Measurements from ENCODE around the gene HAL. TPM values are rescaled to one million over a fixed set of nuclear protein-coding genes. Genes with fewer than 3 reads are reported as not detected.

The HAL gene
- total RNA-seq, 1 donor from 2014 or later, result 1.8 TPM

DNA sequence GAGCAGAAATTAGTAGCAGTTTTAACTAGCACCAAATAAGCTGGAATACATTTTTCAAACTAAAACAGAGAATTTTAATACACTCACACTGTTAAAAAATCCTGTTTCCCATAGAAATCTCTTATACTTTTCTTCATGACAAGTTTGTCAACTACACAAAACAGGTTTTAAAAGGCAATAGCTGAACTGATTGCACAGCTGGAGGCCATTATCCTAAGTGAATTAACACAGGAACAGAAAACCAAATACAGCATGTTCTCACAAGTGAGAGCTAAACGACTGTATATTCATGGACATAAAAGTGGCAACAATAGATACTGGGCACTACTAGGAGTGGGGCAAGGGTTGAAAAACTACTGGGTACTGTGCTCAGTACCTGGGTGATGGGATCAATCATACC lies 11.6 kb upstream of the HAL start:
- DNase-seq (ENCODE audit: low spot score), result no peak

DNA sequence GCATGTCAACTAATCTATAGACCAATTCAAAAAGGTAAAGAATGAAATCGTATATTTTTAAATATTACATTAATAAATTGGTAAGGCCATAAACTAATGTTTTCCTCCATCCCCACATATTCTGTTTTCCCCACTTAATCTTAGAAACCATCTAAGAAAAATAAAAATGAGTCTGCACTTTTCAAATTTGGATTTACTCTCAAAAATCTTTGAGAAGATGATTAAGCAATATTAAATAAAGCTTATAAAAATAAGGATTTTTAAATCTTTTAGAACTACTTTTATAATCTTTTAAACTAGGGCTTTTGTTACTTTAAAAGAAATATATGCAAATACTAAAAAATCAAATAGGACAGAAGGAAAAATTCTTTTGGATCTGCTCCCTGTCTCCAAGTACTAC lies 10.6 kb upstream of the HAL start:
- DNase-seq (ENCODE audit: low spot score), result no peak

DNA sequence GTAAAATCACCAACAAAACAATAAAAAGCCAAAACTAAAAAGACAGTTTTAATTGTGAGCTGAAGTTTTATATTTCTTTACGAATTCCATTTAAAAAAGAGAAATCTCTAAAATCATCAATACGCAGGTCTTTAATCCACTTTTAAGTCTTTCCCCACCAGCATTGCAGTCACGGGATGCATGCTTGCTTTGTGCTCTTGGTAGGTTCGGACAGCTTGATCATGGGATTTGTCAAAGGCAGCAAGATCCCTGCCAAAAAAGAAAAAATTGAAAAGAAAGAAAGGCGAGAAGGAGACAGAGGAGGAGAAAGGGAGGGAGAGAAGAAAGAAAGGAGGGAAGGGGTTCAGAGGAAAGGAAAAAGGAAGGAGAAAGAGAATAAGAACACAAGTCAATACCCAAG lies 4.7 kb upstream of the HAL start:
- DNase-seq (ENCODE audit: low spot score), result no peak

DNA sequence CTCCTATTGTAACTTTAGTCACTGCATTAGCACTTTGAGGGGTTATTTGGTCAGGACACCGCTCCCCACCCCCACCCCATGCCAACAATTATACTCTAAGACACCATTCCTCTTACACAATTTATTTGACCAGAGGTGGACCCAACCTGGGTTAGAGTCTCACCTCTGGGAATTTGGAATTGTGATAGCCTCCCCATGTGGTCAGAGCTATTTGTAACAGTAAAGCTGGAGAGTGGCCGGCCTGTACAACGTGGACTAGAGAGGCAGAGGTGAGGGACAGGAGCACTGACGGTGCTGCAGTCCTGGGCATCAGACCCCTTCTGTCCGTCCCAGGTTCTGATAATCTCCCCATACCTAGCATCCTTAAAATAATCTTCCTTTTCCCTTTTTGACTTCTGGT lies 3.3 kb upstream of the HAL start:
- no peak for DNase-seq (ENCODE audit: low spot score)

DNA sequence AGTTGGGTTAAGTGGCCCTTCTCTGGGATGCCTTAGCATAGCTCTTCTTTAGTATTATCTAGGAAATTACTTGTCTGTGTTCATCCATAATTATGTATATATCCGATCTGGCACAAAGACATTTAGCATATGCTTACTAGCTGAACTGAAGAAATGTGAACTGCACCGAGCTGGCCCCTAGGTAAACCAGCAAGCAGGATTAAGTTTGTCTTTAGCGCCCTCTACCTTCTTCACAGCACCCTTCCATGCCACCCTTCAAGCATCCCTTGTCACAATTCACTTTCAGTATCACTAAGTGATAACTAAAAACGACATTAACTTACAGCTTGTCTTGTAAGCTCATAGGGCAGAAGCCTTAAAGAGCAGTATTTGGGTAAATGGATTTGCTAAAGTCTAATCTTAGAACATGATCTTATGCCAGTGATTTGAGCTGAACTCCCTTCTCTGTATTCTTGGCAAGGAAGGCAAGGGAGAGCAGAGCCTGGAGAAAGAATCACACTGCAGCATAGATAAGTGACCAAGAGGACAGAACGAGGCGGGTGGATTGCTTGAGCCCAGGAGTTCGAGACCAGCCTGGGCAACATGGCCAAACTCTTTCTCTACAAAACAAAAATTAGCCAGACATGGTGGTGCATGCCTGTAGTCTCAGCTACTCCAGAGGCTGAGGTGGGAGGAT lies 2.6 kb upstream of the HAL start:
- no peak for DNase-seq (ENCODE audit: low spot score)

DNA sequence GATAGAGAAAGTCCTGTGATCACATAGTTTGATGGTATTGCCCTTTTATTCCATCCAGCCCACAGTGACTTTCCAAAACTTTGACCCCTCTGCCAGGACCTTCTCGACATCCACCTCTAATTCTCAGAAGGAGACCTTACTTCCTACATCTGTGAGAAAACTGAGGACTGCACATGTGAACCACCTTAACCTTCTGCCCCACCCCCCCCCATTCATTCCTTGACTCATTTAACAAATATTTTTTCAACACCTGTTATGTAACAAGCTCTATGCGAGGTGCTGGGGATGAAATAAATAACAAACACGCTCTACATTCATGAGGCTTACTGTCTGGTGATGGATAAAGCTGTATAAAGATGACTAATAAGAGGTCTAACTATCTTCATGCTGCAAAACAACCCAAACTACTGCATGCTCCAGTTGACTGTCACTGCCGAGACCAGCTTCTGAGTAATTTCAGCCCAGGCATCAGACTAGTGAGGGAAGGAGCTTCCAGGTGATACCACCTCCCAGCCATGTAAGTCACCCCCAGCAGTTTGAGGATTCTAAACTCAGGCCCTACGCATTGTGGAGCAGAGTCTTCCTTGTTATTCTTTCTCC lies 1.9 kb upstream of the HAL start:
- no peak for DNase-seq (ENCODE audit: low spot score)

DNA sequence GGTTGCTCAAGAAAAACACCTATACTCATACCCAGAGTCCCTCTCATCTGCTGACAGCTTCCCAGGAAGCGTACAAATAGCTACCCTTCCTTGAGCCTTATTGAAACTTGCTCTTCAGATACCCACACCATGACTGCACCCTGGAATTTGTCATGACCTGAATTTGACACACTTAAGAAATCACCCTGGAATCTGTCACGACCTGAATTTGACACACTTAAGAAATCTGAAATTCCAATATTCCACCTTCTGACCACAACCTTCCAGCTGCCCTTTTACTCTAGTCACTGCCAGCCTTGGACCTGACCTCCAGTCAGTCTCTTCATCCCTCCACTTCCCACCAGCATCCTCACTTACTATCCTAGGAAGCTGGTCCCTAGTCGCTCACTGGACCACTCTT lies 1.1 kb upstream of the HAL start:
- no peak for DNase-seq (ENCODE audit: low spot score)

DNA sequence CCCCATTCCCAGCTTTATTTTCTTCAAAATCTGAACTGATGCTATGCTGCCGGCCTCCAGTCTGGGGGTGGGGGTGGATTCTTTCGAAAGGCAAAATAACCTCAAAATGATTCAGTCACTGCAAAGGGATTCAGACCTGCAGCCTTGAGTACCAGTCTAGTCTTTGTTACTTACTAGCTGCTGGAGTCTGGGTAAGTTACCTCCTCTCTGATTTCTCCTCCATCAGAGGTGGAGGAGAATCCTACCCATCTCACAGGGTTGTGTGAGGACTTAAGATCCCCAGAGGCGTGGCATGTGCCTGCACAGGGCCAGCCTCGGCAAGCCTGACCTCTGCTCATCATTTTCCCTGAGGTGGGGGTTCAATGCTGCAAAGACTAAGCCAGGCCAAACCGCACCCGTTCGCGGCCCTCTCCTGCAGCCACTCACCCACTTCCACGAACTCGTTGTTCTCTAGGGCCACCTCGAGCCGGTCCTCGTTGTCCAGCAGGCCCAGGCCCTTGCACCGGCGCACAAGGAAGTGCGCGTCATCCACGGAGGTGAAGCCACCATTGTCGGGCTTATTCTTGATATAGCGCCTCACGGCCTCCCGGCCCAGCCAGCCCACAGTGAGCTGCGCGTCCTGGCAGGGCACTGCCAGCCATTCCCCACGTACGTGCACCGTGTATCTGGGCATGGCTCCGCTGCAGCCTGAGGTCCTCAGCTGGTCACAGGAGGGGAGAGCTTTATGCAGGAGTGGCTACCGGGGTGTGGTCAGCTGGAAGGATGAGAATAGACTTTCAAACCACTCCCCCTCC lies 709 bp downstream of the HAL start:
- no peak for DNase-seq (ENCODE audit: low spot score)

DNA sequence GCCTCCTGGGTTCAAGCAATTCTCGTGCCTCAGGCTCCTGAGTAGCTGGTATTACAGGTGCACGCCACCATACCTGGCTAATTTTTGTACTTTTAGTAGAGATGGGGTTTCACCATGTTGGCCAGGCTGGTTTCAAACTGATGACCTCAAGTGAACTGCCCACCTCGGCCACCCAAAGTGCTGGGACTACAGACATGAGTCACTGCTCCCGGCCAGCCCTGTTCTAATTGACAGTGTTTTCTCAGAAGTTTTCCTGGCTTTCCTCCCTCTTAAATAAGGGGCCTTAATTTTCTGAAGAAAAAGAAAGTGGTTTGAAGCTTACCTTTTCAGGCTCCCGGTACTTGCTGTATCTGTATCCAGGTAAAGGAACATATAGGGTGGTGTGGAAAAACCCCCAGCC lies 1.7 kb downstream of the HAL start:
- DNase-seq (ENCODE audit: low spot score), result no peak

DNA sequence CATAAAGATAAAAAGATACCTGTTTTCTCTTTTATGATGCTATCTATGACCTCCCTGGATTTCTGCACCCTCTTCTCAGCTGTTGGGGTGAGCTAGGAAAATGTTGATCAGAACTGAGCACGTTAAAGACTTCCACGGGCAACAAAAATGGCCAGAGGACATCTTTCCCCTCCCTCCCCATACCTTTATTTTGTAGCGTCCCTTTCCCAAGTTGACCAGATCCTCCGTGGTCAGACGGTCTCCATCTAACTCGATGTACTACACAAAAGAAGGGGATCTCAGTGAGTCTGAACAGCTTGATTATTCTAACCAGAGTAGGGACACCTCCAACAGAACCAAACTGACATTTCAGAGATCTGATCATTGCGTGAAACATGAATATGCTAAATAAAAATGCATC lies 2.2 kb downstream of the HAL start:
- DNase-seq (ENCODE audit: low spot score), result no peak

DNA sequence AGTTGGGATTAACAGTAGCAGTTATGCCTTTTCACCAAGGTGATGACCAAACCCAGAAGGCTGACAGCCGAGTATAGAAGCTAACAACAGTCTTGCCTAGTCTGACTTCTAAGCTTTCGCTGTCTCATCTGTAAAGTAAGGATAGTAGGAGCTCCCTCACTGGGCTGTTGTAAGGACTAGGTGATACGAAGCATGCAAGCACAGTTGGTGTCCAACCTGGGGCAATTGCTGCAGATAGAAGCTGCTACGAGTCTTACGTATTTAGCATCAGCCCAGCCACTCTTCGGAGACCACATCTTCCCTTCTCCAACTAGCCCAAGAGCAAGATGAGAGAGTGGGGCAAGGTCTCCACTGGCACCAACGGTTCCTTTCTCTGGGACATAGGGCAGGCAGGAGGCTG lies 6.0 kb downstream of the HAL start:
- DNase-seq (ENCODE audit: low spot score), result no peak

DNA sequence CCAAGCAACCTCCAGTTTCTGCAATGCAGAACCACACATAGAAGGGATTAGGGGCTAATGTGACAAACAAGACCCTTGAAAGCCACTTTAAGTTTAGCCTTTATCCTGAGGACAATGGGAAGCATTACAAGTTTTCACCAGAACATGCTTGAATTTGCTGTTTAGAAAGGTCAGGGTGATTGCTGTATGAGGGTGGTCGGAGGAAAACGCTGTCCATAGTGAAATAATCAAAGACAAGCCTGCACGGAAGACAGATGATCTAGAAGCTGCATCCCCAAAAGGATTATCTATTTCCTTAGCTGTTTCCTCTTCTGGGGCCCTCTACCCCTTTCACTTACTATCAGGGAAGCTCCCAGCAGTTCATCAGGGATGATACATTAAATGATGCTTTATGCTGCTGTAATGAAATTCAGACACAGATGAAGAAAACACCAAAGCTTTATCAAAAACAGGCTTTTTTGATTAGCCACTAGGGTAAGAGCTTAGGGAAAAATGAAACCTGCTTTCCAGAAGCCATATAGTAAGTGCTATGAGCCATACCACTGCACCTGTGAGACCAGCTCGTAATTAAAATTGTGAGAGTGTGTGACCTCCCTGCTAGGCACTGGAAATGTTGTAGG lies 6.5 kb downstream of the HAL start:
- DNase-seq (ENCODE audit: low spot score), result no peak

DNA sequence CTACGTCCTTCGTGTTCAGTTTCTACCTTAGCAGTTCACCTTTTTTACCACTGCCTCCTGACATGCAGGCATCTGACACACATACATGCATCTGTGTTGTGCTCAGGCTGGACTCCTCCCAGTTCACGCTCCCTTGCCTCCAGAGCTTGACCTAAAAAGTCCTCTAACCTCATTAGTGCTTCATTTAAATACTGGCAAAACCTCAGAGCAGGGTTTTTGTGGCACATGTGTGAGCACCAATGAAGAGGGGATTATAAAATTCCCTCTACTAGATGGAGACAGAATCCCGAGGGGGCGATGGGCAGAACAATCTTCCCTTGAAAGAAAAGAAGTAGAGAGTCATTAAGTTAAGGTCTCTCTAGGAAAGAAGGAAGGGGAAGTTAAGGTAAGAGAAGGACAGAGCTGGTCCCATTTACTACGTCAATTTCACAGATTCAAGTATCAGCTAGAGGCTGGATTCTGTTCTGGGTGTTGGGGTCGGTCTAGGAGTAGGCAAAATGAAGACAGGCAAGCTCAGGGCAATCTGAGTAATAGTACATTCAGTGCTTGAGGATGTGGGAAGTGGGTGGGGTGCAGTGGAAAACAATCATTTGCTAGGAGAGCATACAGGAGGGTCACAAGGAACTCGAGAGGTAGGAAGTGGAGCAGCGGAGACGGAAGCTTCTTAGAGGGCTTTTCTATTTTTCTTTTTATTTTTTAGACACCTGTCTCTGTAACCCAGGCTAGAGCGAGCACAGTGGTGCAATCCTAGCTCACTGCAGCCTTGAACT lies 7.5 kb downstream of the HAL start:
- DNase-seq (ENCODE audit: low spot score), result no peak

DNA sequence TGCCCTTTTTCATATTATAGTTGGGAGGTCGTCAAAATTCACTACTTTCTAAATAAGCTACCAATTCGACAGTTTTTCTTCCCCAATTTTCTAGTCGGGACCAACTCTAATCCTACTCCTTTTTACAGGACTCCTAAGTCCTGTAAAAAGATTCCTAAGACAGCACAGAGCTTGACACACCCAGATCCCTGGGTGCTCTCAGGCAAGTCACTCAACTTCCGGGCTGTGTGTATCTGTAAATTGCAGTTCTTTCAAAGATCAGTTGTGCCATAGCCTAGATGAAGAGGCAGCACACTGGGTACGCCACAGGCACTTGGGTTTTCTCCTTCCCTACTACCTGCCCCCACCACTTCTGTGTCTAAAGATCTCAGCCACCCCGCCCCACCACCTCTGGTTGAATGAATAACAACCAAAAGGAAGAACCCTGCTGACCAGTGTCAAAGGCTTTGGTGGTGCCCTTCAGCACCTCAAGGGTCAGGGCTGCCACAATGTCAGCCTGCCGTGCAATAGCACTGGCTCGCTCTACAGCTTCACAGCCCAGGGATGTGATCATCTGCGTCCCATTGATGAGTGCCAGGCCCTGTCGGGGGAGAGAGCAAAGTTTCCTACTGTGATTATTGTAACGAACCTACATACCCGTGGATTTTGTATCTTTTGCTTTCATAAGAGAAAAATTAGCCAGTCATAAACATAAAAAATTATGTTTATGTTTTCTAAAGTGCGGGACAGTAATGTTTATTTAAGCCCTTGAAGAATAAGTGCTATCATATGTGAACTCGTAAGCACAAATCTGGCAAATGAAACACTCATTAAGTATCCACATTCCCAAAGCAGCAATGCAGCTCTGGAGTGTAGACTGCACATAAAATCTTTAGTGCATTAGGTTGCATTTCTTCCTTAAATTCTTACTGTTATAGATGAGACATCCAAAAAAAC lies 9.2 kb downstream of the HAL start:
- no peak for DNase-seq (ENCODE audit: low spot score)

DNA sequence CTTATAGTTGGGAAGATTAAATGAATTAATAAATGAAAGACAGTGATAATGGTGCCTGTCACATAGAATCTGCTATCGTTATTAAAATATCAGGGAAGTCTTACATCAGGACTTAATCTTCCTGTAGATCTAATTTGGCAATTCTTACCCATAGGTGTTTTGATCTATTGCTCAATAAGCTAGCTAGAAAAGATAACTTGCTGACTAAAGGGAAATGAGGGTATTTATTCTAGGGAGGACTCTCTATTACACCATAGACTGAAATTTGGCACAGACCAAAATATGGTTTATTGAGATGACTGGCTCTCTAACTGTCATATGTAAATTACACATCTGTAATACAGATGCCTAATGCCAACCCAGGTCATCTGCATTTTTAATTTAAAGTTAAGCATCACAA lies 11.5 kb downstream of the HAL start:
- DNase-seq (ENCODE audit: low spot score), result no peak

DNA sequence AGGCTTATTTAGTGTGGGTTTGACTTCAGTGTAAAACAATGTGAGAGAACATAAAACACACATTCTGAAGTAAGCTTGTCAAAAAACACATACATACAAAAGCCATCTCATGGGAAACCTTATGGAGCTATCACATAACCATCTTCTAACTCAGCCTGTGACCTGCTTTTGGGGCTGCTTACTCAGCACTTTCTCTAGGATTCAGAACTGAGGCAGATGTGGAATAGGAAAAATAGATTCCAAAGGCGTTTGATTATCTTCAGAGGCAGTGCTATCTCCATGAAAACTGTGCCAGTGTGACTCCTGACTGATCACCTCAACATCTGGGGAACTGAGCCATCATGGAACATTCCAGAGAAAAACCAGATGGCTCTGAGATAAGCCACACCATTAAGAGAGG lies 13.5 kb downstream of the HAL start:
- no peak for DNase-seq (ENCODE audit: low spot score)

DNA sequence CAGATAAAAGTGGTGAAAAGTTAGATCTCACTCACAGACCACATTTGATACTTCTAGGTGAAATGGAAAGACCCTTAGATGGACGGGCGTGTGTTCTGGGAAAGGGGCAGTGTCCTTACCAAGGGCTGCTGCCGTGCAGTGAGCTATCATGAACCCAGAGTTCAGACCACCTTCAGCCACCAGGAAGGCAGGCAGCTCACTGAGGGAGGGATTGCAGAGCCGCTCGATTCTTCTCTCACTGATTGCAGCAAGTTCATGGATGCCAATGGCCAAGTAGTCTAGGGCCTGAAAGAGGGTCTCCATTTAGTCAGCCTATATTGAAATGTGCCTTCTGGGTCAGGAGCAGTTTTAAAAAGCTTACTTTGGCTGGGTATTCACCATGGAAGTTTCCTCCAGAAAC lies 15.7 kb downstream of the HAL start:
- no peak for DNase-seq (ENCODE audit: low spot score)

DNA sequence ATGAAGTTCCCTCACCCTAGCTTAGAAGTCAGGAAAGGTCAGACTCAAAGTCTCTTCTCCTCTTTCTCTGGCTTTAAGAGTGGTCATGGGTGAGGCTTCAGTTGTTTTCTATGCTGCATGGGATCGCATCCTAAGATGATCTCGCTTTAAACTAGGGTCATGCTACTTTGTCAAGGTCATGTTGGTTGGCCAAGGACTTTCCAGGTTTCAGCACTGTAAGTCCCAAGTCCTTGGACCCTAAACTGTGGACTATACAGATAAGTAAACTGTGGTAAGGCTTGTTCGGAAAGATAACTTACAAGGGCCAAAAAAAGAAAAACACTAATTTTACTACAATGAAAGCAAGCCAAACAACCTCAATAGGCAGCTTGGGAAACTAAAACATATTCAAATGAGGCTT lies 17.4 kb downstream of the HAL start:
- no peak for DNase-seq (ENCODE audit: low spot score)

DNA sequence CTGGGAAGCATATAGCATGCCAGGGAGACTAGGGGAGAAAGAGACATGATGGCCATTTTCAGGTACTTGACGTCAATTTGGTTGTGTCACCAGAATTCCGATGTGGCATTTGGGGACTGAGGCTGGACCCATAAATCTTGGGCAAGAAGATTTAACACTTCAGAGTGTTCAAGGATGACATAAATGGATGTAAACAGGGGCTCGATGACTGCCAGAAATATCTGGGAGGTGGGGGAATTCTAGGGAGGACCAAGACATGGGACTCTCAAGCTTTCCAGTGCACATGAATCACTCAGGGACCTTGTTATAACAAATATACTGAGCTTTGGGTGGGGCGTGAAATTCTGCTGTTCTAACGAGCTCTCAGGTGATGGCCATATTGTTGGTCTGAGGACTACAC lies 17.8 kb downstream of the HAL start:
- DNase-seq (ENCODE audit: low spot score), result no peak

DNA sequence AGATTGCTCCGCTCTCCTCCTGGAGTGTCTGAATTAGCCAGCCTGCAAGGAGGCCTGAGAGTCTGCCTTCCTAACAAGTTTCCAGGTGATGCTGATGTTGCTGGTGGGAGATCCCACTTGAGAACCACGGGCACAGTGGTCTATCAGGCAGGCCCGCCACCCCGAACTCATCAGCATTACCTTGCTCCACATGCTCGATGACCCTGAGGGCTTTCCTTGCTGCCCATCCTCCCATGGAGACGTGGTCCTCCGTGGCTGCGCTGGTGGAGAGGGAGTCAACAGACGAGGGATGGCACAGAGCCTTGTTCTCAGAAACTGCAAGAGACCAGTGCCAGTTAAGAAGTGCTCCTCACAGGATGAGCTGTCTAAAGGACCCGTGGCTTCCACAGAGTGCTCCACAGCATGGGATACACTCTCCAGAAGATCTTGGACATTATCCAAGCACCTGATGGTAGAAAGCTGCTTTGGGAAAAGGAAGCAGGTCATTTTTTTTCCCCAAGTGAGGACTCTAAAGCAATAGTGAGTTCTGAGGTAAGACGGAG lies 18.3 kb downstream of the HAL start:
- no peak for DNase-seq (ENCODE audit: low spot score)

DNA sequence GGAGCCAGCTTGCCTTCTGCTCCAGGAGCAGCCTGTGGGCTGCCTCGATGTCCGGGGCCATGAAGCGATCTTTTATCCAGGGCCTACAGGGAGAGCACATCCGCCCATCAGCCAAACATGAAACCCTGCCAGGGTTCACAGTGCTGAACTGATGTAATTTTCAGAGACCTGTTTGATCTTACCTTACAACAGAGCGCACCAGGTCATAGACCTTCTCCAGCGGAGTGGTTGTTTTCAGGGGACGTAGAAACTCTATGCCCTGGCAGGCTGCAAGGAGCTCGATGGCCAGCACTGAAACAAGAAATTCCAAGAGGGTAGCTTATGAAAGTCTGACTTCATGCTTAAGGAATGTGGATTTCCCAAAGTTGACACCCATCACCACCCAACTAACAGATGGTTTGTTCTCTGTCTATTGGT lies 19.7 kb downstream of the HAL start:
- no peak for DNase-seq (ENCODE audit: low spot score)

Data from ureter (tissue), 1 donor.